Measurements from ENCODE around the gene KLK2. TPM values are rescaled to one million over a fixed set of nuclear protein-coding genes. Genes with fewer than 3 reads are reported as not detected.

KLK2 gene
- total RNA-seq, 4 donors from 2014 or later: not detected

DNA sequence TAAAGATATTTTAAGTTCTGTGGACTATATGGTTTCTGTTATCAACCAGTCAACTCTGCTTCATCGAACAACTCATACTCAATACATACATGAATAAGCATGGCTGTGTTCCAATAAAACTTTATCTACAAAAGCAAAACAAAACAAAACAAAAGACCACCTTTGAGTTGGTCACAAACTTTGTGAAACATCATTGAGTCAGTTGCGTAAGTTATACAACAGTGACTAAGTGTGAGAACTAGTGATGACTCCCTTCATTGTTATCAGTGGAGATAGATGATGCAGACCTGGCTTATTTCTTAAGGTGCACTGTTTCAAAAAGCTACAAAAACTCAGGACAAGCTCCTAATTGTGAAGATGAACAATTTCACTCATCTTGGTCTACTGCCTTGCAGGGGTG is 52.5 kb downstream of the KLK2 start:
- Histone ChIP-seq H3K4me3 (no peak overlapping the region), H3K27me3 (peaks cover 0 to 41% (median 0%) of the 10 kb centered on the region in 4 donors), H3K27ac (no peak overlapping the region), H3K36me3 (no peaks in the 10 kb centered on the region), H3K9me3 (no peaks in the 10 kb centered on the region), H3K4me1 (peaks cover 0 to 19% (median 9%) of the 10 kb centered on the region in 3 donors)
- intact Hi-C loops (cut with DNase I): loop anchor here (5.0 kb wide), 1 partner anchor 172 kb away; no protein-coding TSS in a partner anchor
- WGBS, 2 donors: 40 to 52% methylated on average over 2 of the region's 2 CpGs
- TF ChIP-seq CTCF (IDR thresholded peaks at IDR 0.05): no peak
- TF ChIP-seq POLR2A (IDR thresholded peaks at IDR 0.05): no peak
- no peak for DNase-seq

GRCh38 chr19:50926144-50926543 is 52.9 kb downstream of the KLK2 start:
- no peak for DNase-seq
- Histone ChIP-seq H3K9me3 (no peaks in the 10 kb centered on the region), H3K4me3 (no peak overlapping the region), H3K36me3 (no peaks in the 10 kb centered on the region), H3K27ac (no peak overlapping the region), H3K4me1 (peaks cover 0 to 21% (median 9%) of the 10 kb centered on the region in 3 donors), H3K27me3 (peaks cover 0 to 41% (median 0%) of the 10 kb centered on the region in 4 donors)
- TF ChIP-seq POLR2A (IDR thresholded peaks at IDR 0.05): no peak
- no peak for TF ChIP-seq CTCF (IDR thresholded peaks at IDR 0.05)
- 59 to 64% methylated on average over 11 of the region's 11 CpGs for WGBS, 2 donors
- intact Hi-C loops (cut with DNase I): loop anchor here (5.0 kb wide), 1 partner anchor 171 kb away; no protein-coding TSS in a partner anchor

DNA sequence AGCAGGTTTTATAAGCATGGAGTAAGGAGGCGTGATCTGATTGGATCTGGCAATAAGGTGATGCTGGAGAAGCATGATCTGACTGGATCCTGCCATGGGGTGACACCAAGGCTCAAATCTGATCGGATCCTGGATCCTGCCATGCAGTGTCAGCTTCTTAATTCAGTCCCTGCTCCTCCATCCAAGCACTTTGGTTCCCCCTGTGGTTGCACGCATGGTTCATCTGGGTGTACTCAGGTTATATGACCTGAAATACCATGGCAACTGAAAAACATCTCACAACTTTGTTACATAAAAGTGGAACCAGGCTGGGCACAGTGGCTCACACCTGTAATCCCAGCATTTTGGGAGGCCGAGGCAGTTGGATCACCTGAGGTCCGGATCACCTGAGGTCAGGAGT is 55.6 kb downstream of the KLK2 start:
- no peak for TF ChIP-seq POLR2A (IDR thresholded peaks at IDR 0.05)
- TF ChIP-seq CTCF (IDR thresholded peaks at IDR 0.05): no peak
- no peak for DNase-seq
- Histone ChIP-seq H3K4me3 (no peak overlapping the region), H3K9me3 (no peaks in the 10 kb centered on the region), H3K27ac (no peak overlapping the region), H3K36me3 (no peaks in the 10 kb centered on the region), H3K27me3 (peaks cover 0 to 49% (median 0%) of the 10 kb centered on the region in 4 donors), H3K4me1 (peaks cover 0 to 42% (median 3%) of the 10 kb centered on the region in 3 donors)
- intact Hi-C loops (cut with DNase I): loop anchor here (5.0 kb wide), 1 partner anchor 168 kb away; no protein-coding TSS in a partner anchor
- 67 to 80% methylated on average over 2 to 4 of the region's 5 CpGs for whole genome bisulfite sequencing, 2 donors

Other genes with a start within 250 kb of the KLK2 start
- gene SYT3, start 233.6 kb upstream of the KLK2 start, total RNA-seq: 1 to 10 TPM in 1 of 4 donors, under 1 TPM in 1, not detected in 2; 0.53 to 2.2 TPM
- not detected for gene C19orf81, start 224.0 kb upstream of the KLK2 start, total RNA-seq
- under 1 TPM in 1 of 4 donors, not detected in 3; 0.06 TPM for gene SHANK1, start 153.6 kb upstream of the KLK2 start, total RNA-seq
- gene CLEC11A, start 150.1 kb upstream of the KLK2 start, total RNA-seq: 10 to 100 TPM in 1 of 4 donors, 1 to 10 TPM in 2, under 1 TPM in 1; 0.80 to 11.1 (median 3.9) TPM
- gene GPR32, start 103.0 kb upstream of the KLK2 start, total RNA-seq: not detected
- gene ACP4, start 83.0 kb upstream of the KLK2 start, total RNA-seq: not detected
- gene KLK1, start 49.7 kb upstream of the KLK2 start, total RNA-seq: not detected
- gene KLK15, start 39.9 kb upstream of the KLK2 start, total RNA-seq: not detected
- not detected for gene KLK3, start 18.5 kb upstream of the KLK2 start, total RNA-seq
- not detected for gene KLK4, start 38.0 kb downstream of the KLK2 start, total RNA-seq
- 10 to 100 TPM in 3 of 4 donors, 1 to 10 TPM in 1; 5.9 to 84.7 (median 49.9) TPM for gene KLK5, start 79.6 kb downstream of the KLK2 start, total RNA-seq
- 100 to 1,000 TPM in 2 of 4 donors, 10 to 100 TPM in 1, 1 to 10 TPM in 1; 6.1 to 160 (median 102) TPM for gene KLK6, start 96.2 kb downstream of the KLK2 start, total RNA-seq
- gene KLK7, start 110.5 kb downstream of the KLK2 start, total RNA-seq: 100 to 1,000 TPM in 3 of 4 donors, 1 to 10 TPM in 1; 9.5 to 309 (median 198) TPM
- 100 to 1,000 TPM in 3 of 4 donors, 10 to 100 TPM in 1; 32.8 to 235 (median 191) TPM for gene KLK8, start 128.2 kb downstream of the KLK2 start, total RNA-seq
- 100 to 1,000 TPM in 3 of 4 donors, 10 to 100 TPM in 1; 73.4 to 816 (median 310) TPM for gene KLK10, start 146.3 kb downstream of the KLK2 start, total RNA-seq
- gene KLK11, start 153.2 kb downstream of the KLK2 start, total RNA-seq: 100 to 1,000 TPM; 171 to 460 (median 244) TPM
- 100 to 1,000 TPM in 2 of 4 donors, 10 to 100 TPM in 2; 16.2 to 231 (median 115) TPM for gene KLK12, start 161.6 kb downstream of the KLK2 start, total RNA-seq
- 100 to 1,000 TPM; 163 to 973 (median 600) TPM for gene KLK13, start 191.7 kb downstream of the KLK2 start, total RNA-seq
- under 1 TPM in 1 of 4 donors, not detected in 3; 0.66 TPM for gene KLK14, start 209.4 kb downstream of the KLK2 start, total RNA-seq
- gene CTU1, start 235.0 kb downstream of the KLK2 start, total RNA-seq: 10 to 100 TPM; 10.8 to 18.6 (median 13.5) TPM